HAP-1 (cell line): ENCODE data around the gene OOSP3.
"Not testable (repeated sequence)": the region's sequence is repeated elsewhere in the genome, so short reads cannot be mapped to it uniquely, and the experiment has no call there.

Experiments
- DNase-seq, 2 experiments: peaks; one replicate each; pipeline ENCODE4 v3.0.0-alpha.2; 2016 to 2020; ENCODE audit warnings: low spot score in 2 of 2
- H3K27me3 ChIP-seq: fragments of 250-450 bp; sonication (Bioruptor Pico); 2 replicates; pipeline ENCODE4 v1.5.1; 2020; ENCODE audit warnings: low read depth, mild to moderate bottlenecking, moderate library complexity
- H3K36me3 ChIP-seq: fragments of 250-450 bp; sonication (Bioruptor Pico); replicated peaks from 2 replicates; pipeline ENCODE4 v1.5.1; 2020; ENCODE audit warnings: mild to moderate bottlenecking
- H3K4me1 ChIP-seq: fragments of 250-450 bp; sonication (Bioruptor Pico); 2 replicates; pipeline ENCODE4 v1.5.1; 2020; ENCODE audit warnings: mild to moderate bottlenecking
- H3K4me3 ChIP-seq: fragments of 250-450 bp; sonication (Bioruptor Pico); 2 replicates; pipeline ENCODE4 v1.5.1; 2020; ENCODE audit warnings: mild to moderate bottlenecking, moderate library complexity
- H3K9me3 ChIP-seq: fragments of 250-450 bp; sonication (Bioruptor Pico); 2 replicates; pipeline ENCODE4 v1.5.1; 2020; ENCODE audit warnings: mild to moderate bottlenecking, moderate library complexity
- in situ Hi-C: fragments of 300-500 bp; cut with MboI; formaldehyde crosslinking; loops from 3 replicates; pipeline ENCODE4 v1.14.3; 2020; ENCODE audit warnings: low sequenced_read_pairs, inconsistent platforms, mixed read lengths

OOSP3 gene, protein sequence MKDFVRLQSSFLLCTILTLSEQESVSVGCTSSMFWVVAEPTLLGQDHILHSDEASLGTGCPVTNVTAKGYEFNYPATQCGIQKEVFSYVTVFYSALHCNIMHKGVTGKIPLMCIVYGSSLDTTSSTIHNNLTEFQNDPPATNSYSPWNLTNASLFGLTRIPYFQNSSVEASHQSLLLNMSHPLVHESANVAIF

DNA sequence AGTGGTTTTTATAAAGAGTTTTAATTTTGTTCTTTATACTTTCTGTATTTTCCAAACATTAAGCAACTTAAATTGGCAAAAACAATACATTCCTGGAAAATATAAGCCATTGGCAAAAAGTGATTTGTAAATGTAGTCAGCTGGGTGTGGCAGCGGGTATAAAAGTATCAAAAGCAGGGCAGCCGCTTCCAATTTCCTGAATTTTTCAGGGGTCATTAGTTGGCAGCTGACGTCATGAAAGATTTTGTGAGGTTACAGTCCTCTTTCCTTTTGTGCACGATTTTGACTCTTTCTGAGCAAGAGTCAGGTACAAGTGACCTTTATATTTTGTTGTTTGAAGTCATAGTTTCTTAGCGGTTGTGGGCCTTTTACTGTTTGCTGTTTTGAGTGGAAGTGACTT is at the start of gene OOSP3:
TSS of gene OOSP3 (plus strand) at position 208 of the 400 bp plus-strand sequence. CDS start at position 235, 27 bp downstream.
- Histone ChIP-seq H3K27me3 (no peaks in the 10 kb centered on the region), H3K36me3 (no peaks in the 10 kb centered on the region), H3K9me3 (no peaks in the 10 kb centered on the region), H3K4me1 (no peaks in the 10 kb centered on the region), H3K4me3 (no peak within 1 kb of the TSS)
- in situ Hi-C loops: no loop called here
- DNase-seq: no peak

DNA sequence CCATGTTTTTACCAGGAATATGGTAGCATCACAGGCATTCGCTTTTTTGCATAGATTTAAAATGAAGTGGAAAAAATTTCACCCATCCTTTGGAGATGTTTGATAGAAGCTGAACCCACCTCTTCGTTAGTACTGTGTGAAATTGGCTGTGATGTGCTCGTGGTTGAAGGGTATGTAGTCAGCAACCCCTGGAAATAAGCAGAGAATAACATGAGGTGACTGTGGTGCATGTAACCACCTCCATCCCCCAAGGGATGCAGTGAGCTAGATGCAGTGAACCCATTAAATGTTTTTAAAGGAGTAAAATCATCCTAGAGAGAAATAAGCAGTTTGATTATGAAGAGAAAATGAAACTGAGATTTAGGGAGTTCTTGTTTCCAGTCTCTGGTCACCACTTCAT is 49.2 kb upstream of the OOSP3 start:
- in situ Hi-C loops: loop anchor here (10.0 kb wide), 2 partner anchors 305 to 425 kb away; no protein-coding TSS in a partner anchor

DNA sequence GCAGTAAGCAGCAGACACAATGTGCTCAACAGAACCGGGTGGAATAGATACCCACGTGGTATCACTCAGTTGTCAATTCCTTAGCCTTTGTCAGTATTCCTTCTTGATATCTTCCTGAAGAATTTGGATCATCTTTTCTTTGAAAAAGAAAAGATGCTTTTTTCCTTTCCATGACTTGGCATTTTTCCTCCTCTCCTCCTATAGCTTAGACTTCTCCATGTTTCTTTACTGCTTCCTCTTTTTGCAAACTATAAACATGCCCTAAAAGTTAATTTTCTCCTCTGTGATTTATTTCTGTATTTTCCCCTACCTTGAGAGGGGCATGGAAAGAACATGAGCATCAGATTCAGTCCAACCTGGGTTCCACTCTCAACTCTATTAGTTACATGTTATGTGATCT is 45.0 kb upstream of the OOSP3 start:
- H3K4me3 ChIP-seq: no peak overlapping the region
- H3K27me3 ChIP-seq: no peaks in the 10 kb centered on the region
- no peak for DNase-seq
- H3K9me3 ChIP-seq: no peaks in the 10 kb centered on the region
- in situ Hi-C loops: no loop called here
- H3K4me1 ChIP-seq: no peaks in the 10 kb centered on the region
- H3K36me3 ChIP-seq: no peaks in the 10 kb centered on the region

More for the DNA sequence above, 49.2 kb upstream of the OOSP3 start:
- Histone ChIP-seq H3K27me3 (no peaks in the 10 kb centered on the region), H3K4me1 (no peaks in the 10 kb centered on the region), H3K4me3 (no peak overlapping the region), H3K9me3 (no peaks in the 10 kb centered on the region), H3K36me3 (no peaks in the 10 kb centered on the region)
- no peak for DNase-seq

DNA sequence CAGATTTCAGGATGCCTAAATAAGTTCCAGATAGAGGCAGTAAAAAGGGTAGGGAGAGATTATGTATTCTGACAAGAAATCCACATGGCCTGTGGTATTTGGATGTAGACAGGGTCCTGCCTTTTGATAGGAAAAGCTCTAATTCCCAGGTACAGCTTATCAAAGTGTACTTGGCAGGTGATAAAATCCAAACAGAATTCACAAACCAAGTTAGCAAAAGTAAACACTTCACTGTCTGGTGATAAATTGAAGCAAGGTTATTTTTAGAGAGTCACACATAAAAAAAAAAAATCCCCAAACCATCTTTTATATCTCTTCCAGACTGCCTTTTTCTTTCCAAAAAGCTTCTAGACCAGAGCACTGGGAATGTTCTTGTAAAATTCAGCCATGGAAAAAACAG is 39.0 kb upstream of the OOSP3 start:
- Histone ChIP-seq H3K36me3 (no peaks in the 10 kb centered on the region), H3K4me3 (no peak overlapping the region), H3K9me3 (no peaks in the 10 kb centered on the region), H3K4me1 (peaks cover 6% of the 10 kb centered on the region), H3K27me3 (no peaks in the 10 kb centered on the region)
- in situ Hi-C loops: no loop called here
- no peak for DNase-seq

- H3K27me3 ChIP-seq: no peaks in the 10 kb centered on the region
- in situ Hi-C loops: no loop called here
- no peak overlapping the region for H3K4me3 ChIP-seq
- no peak for DNase-seq
- no peaks in the 10 kb centered on the region for H3K36me3 ChIP-seq
- H3K9me3 ChIP-seq: no peaks in the 10 kb centered on the region
- peaks cover 18% of the 10 kb centered on the region for H3K4me1 ChIP-seq
Measured at GRCh38 chr11:59841514-59841913, 37.1 kb upstream of the OOSP3 start.

DNA sequence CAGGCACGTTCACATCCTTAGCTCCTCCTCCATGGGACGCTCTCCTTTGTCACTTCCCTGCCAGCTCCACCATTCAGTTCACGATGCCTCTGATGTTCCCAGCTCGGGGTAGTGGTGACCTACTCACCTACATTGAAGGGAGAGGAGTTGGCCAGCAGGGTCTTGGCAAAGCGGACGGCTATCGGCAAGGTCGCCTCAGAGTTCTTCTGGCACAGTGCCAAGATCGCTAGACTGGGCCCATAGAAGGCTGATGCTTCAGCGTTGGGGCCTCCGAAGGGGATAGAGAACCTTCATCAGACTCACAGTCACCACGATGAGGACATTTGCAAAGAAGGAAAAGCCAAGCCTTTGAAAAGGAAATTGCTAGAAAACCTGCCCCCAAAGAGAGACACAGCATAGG is 36.3 kb upstream of the OOSP3 start:
- no peaks in the 10 kb centered on the region for H3K27me3 ChIP-seq
- in situ Hi-C loops: no loop called here
- no peaks in the 10 kb centered on the region for H3K36me3 ChIP-seq
- no peak overlapping the region for H3K4me3 ChIP-seq
- H3K9me3 ChIP-seq: no peaks in the 10 kb centered on the region
- DNase-seq: no peak
- H3K4me1 ChIP-seq: peaks cover 26% of the 10 kb centered on the region

GRCh38 chr11:59845399-59845798 is 33.2 kb upstream of the OOSP3 start, which contains the start of gene CBLIF:
CBLIF (minus strand) TSS chr11:59845499; CDS start chr11:59845453, 46 bp downstream.
- Histone ChIP-seq H3K4me3 (no peak within 1 kb of the TSS), H3K27me3 (no peaks in the 10 kb centered on the region), H3K36me3 (no peaks in the 10 kb centered on the region), H3K4me1 (peaks cover 19% of the 10 kb centered on the region), H3K9me3 (no peaks in the 10 kb centered on the region)
- no peak for DNase-seq
- in situ Hi-C loops: no loop called here

DNA sequence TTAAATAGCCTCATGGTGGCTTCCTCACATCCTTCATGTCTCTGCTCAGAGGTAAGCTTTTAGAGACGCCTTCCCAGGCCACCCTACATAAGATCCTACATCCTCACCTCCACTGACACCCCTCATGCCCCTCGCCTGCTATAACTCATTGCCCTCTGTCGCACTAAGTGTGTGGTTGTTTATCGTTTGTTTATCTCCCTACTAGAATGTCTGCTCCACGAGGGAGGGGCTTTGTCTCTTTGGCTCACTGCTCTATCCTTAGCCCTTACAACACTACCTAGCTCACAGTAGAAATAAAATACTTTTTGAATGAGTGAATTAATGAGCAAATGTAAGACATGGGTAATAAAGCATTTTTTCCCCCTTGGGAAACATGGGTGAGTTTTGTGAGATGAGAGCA is 32.0 kb upstream of the OOSP3 start:
- Histone ChIP-seq H3K4me1 (peaks cover 19% of the 10 kb centered on the region), H3K4me3 (no peak overlapping the region), H3K36me3 (no peaks in the 10 kb centered on the region), H3K27me3 (no peaks in the 10 kb centered on the region), H3K9me3 (no peaks in the 10 kb centered on the region)
- in situ Hi-C loops: no loop called here
- DNase-seq: no peak

GRCh38 chr11:59847626-59848025 is 31.0 kb upstream of the OOSP3 start:
- no peaks in the 10 kb centered on the region for H3K9me3 ChIP-seq
- H3K36me3 ChIP-seq: no peaks in the 10 kb centered on the region
- no peaks in the 10 kb centered on the region for H3K27me3 ChIP-seq
- in situ Hi-C loops: no loop called here
- no peak for DNase-seq
- H3K4me1 ChIP-seq: peaks cover 19% of the 10 kb centered on the region
- H3K4me3 ChIP-seq: no peak overlapping the region

GRCh38 chr11:59848439-59848838 is 30.1 kb upstream of the OOSP3 start:
- H3K9me3 ChIP-seq, in situ Hi-C loops, H3K36me3 ChIP-seq, H3K4me3 ChIP-seq, H3K27me3 ChIP-seq, DNase-seq: not testable (repeated sequence)
- H3K4me1 ChIP-seq: peaks cover 19% of the 10 kb centered on the region

DNA sequence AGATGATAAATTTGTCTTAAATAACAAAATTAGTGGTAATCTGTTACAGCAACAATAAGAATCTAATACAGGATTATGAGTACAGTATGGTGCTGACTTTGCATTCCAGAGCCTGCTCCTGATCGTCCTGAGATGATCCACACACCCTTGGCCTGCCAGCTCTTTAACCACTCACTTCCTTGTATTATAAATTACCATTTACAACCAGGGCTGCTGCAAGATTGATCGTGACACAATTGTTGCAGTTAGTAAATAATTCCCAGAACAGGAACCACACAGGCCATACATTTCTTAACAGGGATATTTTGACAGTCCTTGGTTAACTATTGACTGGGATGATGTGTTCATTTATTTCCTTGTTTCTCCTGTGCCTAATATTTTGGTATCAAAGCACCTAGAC is 29.5 kb upstream of the OOSP3 start:
- peaks cover 19% of the 10 kb centered on the region for H3K4me1 ChIP-seq
- DNase-seq: no peak
- in situ Hi-C loops: no loop called here

GRCh38 chr11:59849551-59849950 is 29.0 kb upstream of the OOSP3 start:
- in situ Hi-C loops, H3K9me3 ChIP-seq, DNase-seq, H3K27me3 ChIP-seq, H3K36me3 ChIP-seq, H3K4me3 ChIP-seq: not testable (repeated sequence)
- peaks cover 19% of the 10 kb centered on the region for H3K4me1 ChIP-seq

More for the DNA sequence above, 29.5 kb upstream of the OOSP3 start:
- Histone ChIP-seq H3K9me3 (no peaks in the 10 kb centered on the region), H3K36me3 (no peaks in the 10 kb centered on the region), H3K4me3 (no peak overlapping the region), H3K27me3 (no peaks in the 10 kb centered on the region)

DNA sequence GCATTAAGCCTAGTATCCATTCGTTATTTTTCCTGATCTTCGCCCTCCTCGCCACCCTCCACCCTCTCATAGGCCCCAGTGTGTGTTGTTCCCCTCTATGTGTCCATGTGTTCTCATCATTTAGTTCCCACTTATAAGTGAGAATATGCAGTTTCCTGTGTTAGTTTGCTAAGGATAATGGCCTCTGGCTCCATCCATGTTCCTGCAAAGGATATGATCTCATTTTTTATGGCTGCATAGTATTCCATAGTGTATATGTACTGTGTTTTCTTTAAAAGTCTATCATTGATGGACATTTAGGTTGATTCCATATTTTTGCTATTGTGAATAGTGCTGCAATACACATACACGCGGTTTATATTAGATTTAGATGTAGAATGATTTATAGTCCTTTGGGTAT is 27.2 kb upstream of the OOSP3 start:
- H3K27me3 ChIP-seq, in situ Hi-C loops, H3K9me3 ChIP-seq, DNase-seq, H3K4me3 ChIP-seq, H3K4me1 ChIP-seq, H3K36me3 ChIP-seq: not testable (repeated sequence)

GRCh38 chr11:59854871-59855270 is 23.7 kb upstream of the OOSP3 start:
- in situ Hi-C loops: no loop called here
- H3K27me3 ChIP-seq: no peaks in the 10 kb centered on the region; the same call in 1 of the 2 replicates
- peaks cover 5% of the 10 kb centered on the region for H3K4me1 ChIP-seq
- no peaks in the 10 kb centered on the region for H3K9me3 ChIP-seq
- no peak for DNase-seq
- H3K36me3 ChIP-seq: no peaks in the 10 kb centered on the region
- H3K4me3 ChIP-seq: no peak overlapping the region
